K562 (cell line): Measurements from ENCODE around the gene HTR3B. TPM values are rescaled to one million over a fixed set of nuclear protein-coding genes. Genes with fewer than 3 reads are reported as not detected.
A peak's percentile ranks its signal among the peaks of the same experiment; 100 is the strongest.

ENCODE experiments used
- E2F6 ChIP-seq, 2 experiments: IDR thresholded peaks; 2 replicates each; pipeline ENCODE4 v1.6.1; 2011; ENCODE audit warnings: borderline replicate concordance in 1 of 2, control low read depth in 1 of 2, low read depth in 1 of 2, low read length in 1 of 2, mild to moderate bottlenecking in 1 of 2, mixed read lengths in 1 of 2, moderate library complexity in 1 of 2; ENCODE audit not compliant: insufficient read depth in 1 of 2, insufficient read length in 1 of 2, poor library complexity in 1 of 2, severe bottlenecking in 1 of 2; ENCODE audit errors: extremely low read depth in 1 of 2
- JUN ChIP-seq, 2 experiments: sonication (generic) in 1 of 2; formaldehyde crosslinking in 1 of 2; IDR thresholded peaks; 2 replicates each; pipeline versions ENCODE4 v1.6.1 to v1.8.0; 2012 to 2022; ENCODE audit warnings: borderline replicate concordance in 2 of 2, mild to moderate bottlenecking in 2 of 2, improper control_type of control experiment in 1 of 2, low read depth in 1 of 2, low read length in 1 of 2, missing genetic modification reagents in 1 of 2
- KLF16 ChIP-seq: IDR thresholded peaks from 2 replicates; pipeline ENCODE4 v1.6.1; 2016; ENCODE audit warnings: antibody characterized with exemption
- LEF1 ChIP-seq: fragments of 450-650 bp; IDR thresholded peaks from 2 replicates; pipeline ENCODE4 v1.6.1; 2016; ENCODE audit warnings: mild to moderate bottlenecking
- MAFG ChIP-seq: fragments of 450-650 bp; conservative IDR thresholded peaks from 2 replicates; pipeline ENCODE4 v1.6.1; 2016; ENCODE audit warnings: missing genetic modification characterization, missing compliant biosample characterization
- MXI1 ChIP-seq: IDR thresholded peaks from 2 replicates; pipeline ENCODE4 v1.6.1; 2011; ENCODE audit warnings: low read depth, mild to moderate bottlenecking, improper control_type of control experiment, low read length
- MYC ChIP-seq, 2 experiments: fragments of 250-450 bp in 1 of 2; sonication (Bioruptor Pico) in 1 of 2; IDR thresholded peaks; 2 replicates each; pipeline versions ENCODE4 v1.5.1 to v1.6.1; 2012 to 2021; ENCODE audit warnings: low read depth in 2 of 2, borderline replicate concordance in 1 of 2, improper control_type of control experiment in 1 of 2, low read length in 1 of 2, mild to moderate bottlenecking in 1 of 2, moderate library complexity in 1 of 2
- RNF2 ChIP-seq: sonication (generic); IDR thresholded peaks from 2 replicates; pipeline ENCODE4 v1.6.1; 2016
- SMARCE1 ChIP-seq: fragments of 450-650 bp; IDR thresholded peaks from 2 replicates; pipeline ENCODE4 v1.7.1; 2016; ENCODE audit warnings: mild to moderate bottlenecking
- TFAM ChIP-seq: fragments of 250-450 bp; sonication (Bioruptor Pico); conservative IDR thresholded peaks from 2 replicates; pipeline ENCODE4 v1.5.0; 2021; ENCODE audit warnings: mild to moderate bottlenecking, moderate library complexity
- ZFP36 ChIP-seq: fragments of 150-350 bp; IDR thresholded peaks from 2 replicates; pipeline ENCODE4 v1.6.1; 2018; ENCODE audit warnings: low read length, low read depth; ENCODE audit not compliant: partially characterized antibody
- polyA plus RNA-seq, 8 experiments: library from polyadenylated mRNA; depleted of rRNA in 4 of 8; stranded (reverse) in 5 of 8; unstranded in 3 of 8; fragments of >200 nt; fragmentation: Nextera tagmentation in 2 of 8; fragmentation: Illumina TruSeq in 1 of 8; extraction: Ambion mirVana in 2 of 8; extraction: Trizol in 1 of 8; gene quantifications; 2 replicates each; pipeline versions ENCODE4 v1.2.1 to v1.2.3, GENCODE V29; 2011 to 2014; ENCODE audit warnings: inconsistent platforms in 1 of 8, missing spikeins in 1 of 8
- total RNA-seq, 7 experiments: library from RNA; depleted of rRNA in 6 of 7; stranded (reverse); fragments of >200 nt in 6 of 7; fragmentation: Illumina TruSeq in 2 of 7; extraction: Trizol in 2 of 7; gene quantifications; 2 replicates each; pipeline versions ENCODE4 v1.2.1 to v1.2.3, GENCODE V29; 2011 to 2021; ENCODE audit warnings: low replicate concordance in 1 of 7
- TF ChIP-seq, protein P1 (sequence below): fragments of 450-650 bp; IDR thresholded peaks from 2 replicates; pipeline ENCODE4 v1.6.1; 2016; ENCODE audit warnings: low read depth, mild to moderate bottlenecking, moderate library complexity
- TF ChIP-seq, protein P2 (sequence below): sonication (generic); formaldehyde crosslinking; IDR thresholded peaks from 2 replicates; pipeline ENCODE4 v1.8.0; 2022; ENCODE audit warnings: missing genetic modification reagents, mild to moderate bottlenecking, moderate library complexity, borderline replicate concordance
- TF ChIP-seq, protein P3 (sequence below): fragments of 450-650 bp; IDR thresholded peaks from 2 replicates; pipeline ENCODE4 v1.6.1; 2016; ENCODE audit warnings: antibody characterized with exemption

HTR3B gene
- total and polyA plus RNA-seq, 9 of the 15 experiments (the other 6 are each of a cell fraction or from before 2014, with no cell fraction given) = not detected

DNA sequence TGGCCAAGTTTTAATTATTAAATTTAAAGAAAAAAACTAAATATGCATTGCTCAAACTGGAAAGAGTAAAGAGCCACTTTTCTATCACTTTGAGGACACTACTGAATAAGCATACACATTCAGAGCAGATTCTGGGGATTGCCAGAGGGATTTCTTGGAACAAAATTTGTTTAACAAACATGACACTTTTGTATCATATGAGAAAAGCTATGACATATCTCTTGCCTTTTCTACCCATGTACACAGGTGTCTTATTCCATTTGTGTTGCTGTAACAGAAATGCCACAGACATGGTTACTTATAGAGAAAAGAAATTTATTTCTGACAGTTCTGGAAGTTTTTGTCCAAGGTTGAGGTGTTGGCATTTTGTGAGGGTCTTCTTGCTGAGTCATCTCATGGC, 15.7 kb upstream of the HTR3B start (continued):
- no peak for TF ChIP-seq E2F6 (IDR thresholded peaks at IDR 0.05; ENCODE audit: borderline replicate concordance in 1 of 2, extremely low read depth in 1 of 2, insufficient read depth in 1 of 2, insufficient read length in 1 of 2, low read depth in 1 of 2, low read length in 1 of 2, poor library complexity in 1 of 2, severe bottlenecking in 1 of 2)
- TF ChIP-seq MYC (IDR thresholded peaks at IDR 0.05; ENCODE audit: low read depth, low read length) = no peak
- TF ChIP-seq MYC (CRISPR knock-in tag; IDR thresholded peaks at IDR 0.05; ENCODE audit: borderline replicate concordance, low read depth) = no peak
- no peak for TF ChIP-seq JUN (IDR thresholded peaks at IDR 0.05; ENCODE audit: borderline replicate concordance, low read depth, low read length)
- no peak for TF ChIP-seq JUN (CRISPR knock-in tag; IDR thresholded peaks at IDR 0.05; ENCODE audit: borderline replicate concordance)
- TF ChIP-seq, protein P1, sequence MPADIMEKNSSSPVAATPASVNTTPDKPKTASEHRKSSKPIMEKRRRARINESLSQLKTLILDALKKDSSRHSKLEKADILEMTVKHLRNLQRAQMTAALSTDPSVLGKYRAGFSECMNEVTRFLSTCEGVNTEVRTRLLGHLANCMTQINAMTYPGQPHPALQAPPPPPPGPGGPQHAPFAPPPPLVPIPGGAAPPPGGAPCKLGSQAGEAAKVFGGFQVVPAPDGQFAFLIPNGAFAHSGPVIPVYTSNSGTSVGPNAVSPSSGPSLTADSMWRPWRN = no peak
- TF ChIP-seq RNF2 = no peak
- TF ChIP-seq SMARCE1 = no peak
- no peak for TF ChIP-seq MXI1
- no peak for TF ChIP-seq LEF1
- TF ChIP-seq MAFG (tag) = peak; percentile 40
- TF ChIP-seq, protein P2, sequence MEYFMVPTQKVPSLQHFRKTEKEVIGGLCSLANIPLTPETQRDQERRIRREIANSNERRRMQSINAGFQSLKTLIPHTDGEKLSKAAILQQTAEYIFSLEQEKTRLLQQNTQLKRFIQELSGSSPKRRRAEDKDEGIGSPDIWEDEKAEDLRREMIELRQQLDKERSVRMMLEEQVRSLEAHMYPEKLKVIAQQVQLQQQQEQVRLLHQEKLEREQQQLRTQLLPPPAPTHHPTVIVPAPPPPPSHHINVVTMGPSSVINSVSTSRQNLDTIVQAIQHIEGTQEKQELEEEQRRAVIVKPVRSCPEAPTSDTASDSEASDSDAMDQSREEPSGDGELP (CRISPR knock-in tag) = no peak
- no peak for TF ChIP-seq TFAM
- no peak for TF ChIP-seq KLF16
- TF ChIP-seq ZFP36 = no peak
- TF ChIP-seq, protein P3, sequence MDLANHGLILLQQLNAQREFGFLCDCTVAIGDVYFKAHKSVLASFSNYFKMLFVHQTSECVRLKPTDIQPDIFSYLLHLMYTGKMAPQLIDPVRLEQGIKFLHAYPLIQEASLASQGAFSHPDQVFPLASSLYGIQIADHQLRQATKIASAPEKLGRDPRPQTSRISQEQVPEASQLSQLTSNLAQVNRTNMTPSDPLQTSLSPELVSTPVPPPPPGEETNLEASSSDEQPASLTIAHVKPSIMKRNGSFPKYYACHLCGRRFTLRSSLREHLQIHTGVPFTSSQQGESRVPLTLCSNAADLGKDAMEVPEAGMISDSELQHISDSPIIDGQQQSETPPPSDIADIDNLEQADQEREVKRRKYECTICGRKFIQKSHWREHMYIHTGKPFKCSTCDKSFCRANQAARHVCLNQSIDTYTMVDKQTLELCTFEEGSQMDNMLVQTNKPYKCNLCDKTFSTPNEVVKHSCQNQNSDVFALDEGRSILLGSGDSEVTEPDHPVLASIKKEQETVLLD = no peak
